Smooth muscle cell of the brain vasculature (primary cell): ENCODE measurements around the gene CFAP97D2.
A peak's percentile ranks its signal among the peaks of the same experiment; 100 is the strongest.
"Not testable (repeated sequence)": the region's sequence is repeated elsewhere in the genome, so short reads cannot be mapped to it uniquely, and the experiment has no call there.

Experiments
- DNase-seq: peaks from one replicate; pipeline ENCODE4 v3.0.0-alpha.2; 2012; ENCODE audit warnings: low read depth, low spot score

The CFAP97D2 gene

DNA sequence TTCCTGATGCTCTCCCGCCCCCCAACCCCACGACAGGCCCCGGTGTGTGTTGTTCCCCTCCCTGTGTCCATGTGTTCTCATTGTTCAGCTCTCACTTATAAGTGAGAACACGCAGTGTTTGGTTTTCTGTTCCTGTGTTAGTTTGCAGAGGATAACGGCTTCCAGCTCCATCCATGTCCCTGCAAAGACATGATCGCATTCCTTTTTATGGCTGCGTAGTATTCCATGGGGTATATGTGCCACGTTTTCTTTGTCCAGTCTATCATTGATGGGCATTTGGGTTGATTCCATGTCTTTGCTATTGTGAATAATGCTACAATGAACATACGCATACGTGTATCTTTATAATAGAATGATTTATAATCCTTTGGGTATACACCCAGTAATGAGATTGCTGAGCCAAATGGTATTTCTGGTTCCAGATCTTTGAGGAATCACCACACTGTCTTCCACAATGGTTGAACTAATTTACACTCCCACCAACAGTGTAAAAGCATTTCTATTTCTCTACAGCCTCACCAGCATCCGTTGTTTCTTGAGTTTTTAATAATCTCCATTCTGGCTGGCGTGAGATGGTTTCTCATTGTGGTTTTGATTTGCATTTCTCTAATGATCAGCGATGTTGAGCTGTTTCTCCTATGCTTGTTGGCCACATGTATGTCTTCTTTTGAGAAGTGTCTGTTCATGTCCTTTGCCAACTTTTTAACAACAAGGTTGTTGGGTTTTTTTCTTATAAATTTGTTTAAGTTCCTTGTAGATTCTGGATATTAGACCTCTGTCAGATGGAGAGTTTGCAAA, 20.0 kb upstream of the CFAP97D2 start:
- not testable (repeated sequence) for DNase-seq

DNA sequence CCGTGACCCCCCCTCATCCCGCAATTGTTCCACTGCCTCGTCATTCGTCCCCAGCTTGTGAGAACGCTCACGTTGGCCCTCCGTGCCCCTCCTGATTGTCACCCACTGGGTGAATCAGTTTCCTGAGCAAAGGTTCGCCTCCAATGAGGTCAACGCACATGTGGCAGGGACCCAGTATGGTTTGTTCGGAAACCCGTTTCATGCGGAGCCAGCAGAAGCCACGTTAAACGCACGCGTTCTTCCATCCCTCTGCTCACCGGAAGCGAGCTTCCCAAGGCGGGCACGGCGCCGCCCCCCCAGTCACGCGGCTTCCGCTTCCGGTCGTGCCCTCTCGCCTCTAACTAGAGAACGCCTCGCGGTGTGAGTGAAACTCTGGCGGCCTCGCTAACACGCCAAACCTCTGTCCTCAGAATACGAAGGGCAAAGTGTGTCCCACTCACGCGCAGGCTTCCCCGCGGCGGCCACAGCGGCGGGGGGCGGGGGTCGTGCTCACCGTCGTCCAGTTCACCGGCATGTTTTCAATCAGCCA, 18.0 kb upstream of the CFAP97D2 start:
- DNase-seq: no peak

DNA sequence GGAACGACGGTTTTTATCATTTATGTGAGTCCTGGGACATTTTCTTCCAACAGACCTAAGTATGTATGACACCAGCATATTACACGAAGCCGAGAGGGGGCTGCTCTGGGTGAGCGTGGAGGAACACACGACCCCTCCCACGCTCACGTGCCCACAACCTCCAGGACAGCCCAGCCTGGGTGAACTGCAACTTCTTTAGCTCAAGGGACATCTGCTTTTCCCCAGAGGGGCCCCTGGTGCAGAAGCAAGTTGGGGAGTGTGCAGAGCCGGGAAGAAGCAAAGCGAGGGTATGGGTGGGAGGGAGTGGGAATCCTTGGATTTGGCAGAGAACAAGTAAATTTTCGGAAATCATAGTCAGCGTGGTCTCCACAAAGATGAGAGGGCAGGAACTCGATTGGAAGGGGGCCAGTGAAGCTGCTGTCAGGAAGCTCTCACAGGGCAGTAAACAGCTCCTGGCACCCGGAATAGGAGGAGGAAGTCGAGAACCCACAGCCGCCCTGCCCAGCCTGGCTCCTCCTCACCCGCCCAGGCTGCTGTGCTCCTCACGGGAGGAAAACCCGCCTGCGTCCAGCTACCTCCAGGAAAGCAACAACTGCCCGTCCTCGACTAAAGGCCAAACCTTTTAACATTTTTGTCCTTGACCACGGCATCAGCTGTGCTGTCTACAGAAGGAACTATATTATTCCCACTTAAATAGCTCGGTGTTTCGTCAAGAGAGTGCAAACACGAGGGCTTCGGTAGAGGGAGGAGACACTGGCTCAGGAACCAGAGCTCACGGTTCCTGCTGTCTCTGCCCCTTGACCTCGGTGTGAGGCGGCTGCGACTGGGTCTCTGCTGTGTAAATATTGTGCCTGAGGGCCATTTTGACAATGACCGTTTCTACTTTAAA, 17.2 kb upstream of the CFAP97D2 start:
- DNase-seq: peak; percentile 4

DNA sequence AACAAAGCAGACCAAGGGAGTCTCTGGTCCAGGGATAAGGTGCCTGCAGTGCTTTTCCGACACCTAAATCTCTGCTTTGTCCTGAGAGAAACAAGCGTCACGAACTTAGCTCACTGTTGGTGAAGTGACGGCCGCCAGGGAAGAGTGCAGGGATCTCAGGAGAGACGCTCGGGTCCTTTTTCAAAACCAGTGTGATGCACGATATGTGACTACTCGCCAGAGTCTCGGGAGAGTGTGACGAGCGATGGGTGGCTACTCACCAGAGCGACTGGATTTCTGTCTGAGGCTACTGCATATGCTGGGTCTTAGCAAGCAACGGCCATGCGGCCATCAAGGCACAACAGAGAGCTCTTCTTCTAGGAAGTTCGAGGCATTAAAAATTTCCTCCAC, 16.5 kb upstream of the CFAP97D2 start:
- DNase-seq: no peak

DNA sequence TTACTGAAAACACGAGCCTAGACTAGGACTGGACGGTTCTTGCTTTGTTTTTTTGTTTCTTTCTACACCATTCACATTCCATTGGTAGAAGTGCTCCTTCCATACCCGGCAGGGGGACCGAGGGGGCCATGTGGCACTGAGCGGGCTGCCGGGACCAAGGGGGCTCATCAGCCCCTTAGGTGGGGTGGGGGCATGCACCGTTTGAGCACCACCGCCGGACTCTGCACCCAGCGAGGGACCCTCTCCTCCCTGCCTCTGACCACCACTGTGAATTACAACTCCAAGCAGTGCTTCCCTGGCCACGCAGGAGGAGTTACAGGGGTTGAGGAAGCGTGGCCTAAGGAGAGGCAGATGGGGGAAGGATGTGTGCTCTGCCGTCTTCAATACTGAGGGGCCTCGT, 15.0 kb upstream of the CFAP97D2 start:
- no peak for DNase-seq

DNA sequence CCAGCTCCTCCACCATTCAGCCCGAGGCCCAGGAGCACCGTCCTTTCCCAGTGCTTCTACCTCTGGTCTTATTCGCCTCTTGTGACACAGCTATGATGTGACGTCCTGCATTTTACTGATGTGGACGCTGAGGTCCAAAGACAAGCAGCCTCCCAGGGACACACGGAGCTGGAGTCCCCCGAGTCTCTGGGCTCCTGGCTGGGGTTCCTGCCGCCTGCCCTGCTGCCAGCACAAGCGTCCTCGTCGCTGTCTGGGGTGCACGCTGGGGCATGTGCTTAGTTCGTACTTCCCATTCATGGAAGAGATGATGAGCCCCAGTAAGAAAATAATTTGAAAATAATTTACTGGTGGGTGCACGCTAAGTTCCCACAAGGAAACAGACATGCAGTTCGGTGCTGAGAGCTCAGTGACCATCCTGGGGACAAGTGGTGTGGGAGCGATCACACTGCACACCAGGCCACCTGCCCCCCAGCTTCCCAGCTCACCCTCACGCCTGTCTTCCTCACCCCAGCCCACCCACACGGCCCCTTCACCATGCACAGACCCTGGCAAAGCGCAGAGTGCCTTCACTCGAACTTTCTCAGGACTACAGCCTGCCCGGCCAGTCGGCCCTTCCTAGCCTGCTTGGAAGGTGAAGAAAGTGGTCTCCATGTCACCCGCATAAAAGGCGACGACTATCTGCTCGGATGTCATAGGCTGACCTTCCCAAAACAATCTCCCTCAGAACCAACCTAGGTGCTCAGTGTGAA, 14.2 kb upstream of the CFAP97D2 start:
- DNase-seq: no peak

DNA sequence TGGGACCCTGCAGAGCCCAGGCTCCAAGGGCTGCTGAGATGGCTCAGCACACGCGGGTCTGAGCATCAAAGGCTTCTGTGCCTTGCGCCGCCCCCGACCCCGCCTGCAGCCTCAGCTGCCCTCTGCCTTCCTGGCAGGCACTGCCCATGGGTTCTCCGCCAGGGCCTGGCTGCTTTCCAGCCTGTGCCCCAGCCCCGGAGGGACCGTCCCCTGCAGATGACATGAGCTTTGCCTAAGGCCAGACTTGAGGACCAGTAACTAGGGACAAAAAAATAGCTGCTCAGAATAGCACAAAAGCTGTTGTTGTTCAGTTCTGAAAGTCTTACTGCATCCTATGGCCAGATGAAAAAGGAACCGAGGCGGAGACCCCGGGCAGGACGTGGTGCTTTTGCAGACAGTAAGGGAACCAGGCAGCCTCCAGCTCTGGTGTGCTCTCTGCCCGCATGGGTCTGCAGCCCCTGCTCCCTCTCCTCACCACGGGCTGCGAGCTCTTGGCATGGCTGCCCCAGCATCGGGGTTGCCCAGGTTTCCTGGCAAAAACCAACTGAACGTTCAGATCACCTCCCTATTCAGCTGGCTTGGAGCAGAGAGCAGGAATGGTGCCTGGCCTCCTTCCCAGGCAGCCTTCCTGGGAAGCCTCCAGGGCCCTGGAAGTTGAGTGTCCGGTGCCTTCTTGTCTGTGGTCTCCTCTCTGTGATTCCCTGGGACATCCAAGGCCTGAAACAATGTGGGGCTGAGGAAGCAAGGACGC, 12.5 kb upstream of the CFAP97D2 start:
- no peak for DNase-seq

DNA sequence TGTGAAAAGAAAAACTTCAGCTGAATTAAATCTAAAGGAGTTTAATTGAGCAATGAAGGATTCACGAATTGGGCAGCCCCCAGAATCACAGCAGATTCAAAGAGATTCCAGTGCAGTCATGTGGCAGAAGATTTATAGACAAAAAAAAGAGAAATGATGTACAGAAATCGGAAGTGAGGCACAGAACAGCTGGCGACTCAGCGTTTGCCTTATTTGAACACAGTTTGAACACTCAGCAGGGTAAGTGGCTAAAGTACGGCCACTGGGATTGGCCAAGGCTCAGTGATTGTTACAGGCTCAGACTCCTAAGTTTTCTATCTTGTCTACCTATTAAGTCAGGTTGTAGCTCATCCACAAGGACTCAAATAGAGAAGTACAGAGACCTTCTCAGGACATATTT, 11.6 kb upstream of the CFAP97D2 start:
- no peak for DNase-seq

DNA sequence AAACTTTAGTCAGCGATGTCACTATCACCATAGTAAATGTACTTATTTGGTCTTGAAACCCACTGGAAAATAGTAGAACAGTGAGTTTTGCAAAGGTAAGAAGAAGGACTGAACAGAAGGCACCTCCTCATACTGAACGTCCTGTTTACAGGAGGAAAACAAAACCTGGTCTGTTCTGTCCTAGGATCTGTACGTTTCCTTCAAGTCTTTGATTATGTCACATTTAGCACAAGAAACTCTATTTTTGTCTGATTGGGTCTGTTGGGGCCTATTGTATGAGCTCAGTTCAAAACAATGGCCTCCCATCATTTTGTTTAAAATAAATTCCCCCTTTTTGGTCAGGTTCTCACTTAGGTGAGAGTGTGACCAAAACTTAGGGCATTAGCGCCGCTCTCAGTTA, 11.2 kb upstream of the CFAP97D2 start:
- no peak for DNase-seq

DNA sequence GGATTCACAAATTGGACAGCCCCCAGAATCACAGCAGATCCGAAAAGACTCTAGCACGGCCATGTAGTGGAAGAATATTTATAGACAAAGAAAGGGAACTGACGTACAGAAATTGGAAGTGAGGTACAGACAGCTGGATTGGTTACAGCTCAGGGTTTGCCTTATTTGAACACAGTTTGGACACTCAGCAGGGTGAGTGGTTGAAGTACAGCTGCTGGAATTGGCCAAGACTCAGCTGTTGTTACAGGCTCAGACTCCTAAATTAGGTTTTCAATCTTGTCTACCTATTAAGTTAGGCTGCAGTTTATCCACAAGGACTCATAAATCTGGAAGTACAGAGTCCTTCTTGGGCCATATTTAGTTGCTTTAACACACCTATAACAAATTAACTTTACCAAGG, 5.8 kb upstream of the CFAP97D2 start:
- DNase-seq: no peak

DNA sequence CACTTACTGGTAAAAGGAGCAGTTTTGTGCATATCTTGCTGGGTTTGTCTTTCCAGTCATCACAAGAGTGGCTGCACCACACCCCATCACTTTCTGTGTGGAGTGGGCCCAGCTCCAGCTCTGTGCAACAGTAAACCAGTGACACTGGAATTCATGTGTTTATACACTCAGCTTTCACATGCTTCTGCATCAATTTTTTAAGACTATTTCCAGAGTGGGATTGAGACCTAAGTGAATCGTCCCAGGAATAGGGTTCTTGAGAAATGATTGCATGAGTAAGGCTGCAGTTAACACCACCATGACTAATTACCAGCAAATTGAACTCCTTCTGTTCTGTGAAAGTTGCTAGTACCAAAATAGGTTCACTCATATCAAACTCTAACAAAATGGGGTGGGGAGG, 5.3 kb upstream of the CFAP97D2 start:
- DNase-seq: no peak

DNA sequence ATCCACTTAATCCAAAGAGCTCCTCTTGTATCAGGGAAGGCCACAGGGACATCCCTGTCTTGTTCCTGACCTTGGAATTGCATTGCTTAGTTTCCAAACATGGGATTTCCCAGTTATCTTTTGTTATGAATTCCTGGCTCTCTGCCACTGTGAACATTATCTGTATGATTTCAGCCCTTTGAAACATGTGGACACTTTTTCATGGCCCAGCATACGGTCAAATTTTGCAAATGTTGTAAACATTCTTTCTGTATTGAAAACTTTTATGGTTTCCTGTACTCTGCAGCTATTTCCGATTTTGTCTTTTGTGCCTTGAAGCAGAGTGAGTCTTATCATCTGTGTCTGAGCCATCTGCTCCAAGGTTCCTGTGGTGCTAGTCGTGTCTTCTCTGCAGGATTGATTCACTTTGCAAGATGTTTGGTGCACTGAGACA, 4.5 kb upstream of the CFAP97D2 start:
- no peak for DNase-seq

DNA sequence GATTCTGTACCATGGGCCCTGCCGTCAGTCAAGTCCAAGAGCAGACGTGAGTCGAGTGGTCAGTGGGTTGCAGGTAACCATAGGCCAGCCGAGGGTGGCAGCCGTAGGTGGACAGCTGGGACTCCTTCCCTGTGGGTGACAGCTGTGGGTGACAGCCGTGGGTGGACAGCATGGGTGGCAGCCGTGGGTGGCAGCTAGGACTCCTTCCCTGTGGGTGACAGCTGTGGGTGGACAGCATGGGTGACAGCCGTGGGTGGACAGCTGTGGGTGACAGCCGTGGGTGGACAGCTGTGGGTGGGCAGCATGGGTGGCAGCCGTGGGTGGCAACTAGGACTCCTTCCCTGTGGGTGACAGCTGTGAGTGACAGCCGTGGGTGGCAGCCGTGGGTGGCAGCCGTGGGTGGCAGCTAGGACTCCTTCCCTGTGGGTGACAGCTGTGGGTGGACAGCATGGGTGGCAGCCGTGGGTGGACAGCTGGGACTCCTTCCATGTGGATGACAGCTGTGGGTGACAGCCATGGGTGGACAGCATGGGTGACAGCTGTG, 2.6 kb upstream of the CFAP97D2 start:
- DNase-seq: not testable (repeated sequence)

DNA sequence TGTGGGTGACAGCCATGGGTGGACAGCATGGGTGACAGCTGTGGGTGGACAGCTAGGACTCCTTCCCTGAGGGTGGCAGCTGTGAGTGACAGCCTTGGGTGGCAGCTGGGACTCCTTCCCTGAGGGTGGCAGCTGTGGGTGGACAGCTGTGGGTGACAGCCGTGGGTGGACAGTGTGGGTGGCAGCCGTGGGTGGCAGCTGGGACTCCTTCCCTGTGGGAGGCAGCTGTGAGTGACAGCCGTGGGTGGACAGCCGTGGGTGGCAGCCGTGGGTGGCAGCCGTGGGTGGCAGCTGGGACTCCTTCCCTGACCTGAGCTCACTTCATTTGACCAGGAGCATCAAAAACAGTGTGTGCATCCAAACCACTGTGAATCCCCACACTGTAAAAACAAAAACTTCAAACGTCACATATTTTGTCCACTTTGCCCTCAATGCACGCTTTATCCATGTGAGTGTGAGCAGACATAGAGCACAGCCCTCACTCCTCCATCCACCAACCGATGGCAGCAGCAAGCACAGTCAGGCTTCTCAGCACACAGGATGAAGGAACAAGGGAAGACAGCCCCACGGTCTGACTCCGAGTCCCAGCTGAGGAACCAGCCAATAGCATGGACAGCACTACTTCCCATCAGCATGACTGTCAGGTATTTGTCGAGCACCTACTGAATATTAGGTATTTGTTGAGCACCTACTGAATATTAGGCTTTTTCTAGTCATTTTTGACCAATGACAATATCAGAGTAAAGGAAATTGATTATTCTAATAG, 1.6 kb upstream of the CFAP97D2 start:
- DNase-seq: no peak

DNA sequence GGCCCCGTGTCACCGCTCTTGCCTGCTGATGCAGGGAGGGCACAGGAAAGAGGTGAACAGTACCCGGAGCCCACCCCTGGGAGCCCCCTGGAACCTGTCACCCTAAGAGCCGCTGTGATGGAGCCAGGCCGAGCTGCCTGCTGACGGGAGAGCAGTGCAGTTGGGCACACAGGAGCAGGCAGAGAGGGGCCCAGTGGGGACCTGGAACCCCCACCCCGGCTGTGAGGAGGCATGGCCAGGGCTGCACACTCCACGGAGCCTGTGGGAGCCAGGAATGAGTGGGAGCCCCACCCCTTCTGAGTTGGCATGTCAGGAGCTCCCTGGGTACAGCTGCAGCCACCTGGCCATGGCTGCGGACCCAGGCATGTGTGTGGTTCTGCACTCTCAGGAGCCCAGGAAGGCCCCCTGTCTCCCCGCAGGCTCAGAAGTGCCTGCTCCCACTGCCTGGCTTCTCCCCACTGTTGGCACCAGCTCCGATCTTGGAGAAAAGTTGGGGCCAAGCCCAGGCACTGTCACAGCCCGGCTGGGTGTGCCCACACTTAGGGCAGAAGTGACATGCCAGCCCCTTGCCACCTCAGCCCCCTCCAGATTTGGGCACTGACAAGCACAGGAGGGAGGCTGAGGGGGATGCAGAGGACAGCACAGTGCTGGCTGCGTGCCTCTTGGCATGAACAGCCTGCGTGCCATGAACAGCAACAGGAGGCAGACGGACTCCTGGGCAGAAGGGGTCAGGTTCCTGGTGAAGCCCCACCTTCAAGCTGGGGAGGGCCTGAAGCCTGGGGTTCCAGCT, 6.3 kb downstream of the CFAP97D2 start:
- no peak for DNase-seq

DNA sequence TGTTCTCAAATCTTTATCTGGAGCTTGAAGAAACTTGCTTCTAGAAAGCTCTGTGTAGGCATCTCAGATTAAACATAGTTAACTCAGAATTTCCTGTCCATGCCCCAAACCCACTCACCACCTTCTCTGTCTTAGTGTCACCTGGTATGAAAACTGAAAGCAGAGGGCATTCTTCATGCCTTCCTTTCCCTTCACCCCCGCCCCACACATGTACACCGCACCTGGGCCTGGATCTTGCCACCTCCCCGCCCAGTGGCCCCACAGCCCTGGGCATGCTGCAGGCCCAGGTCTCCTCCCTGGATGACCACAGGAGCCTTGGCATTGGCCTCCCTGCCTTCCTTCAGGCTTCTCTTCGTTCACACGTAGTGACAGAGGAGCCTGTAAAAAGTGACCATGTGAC, 15.8 kb downstream of the CFAP97D2 start:
- DNase-seq: no peak

DNA sequence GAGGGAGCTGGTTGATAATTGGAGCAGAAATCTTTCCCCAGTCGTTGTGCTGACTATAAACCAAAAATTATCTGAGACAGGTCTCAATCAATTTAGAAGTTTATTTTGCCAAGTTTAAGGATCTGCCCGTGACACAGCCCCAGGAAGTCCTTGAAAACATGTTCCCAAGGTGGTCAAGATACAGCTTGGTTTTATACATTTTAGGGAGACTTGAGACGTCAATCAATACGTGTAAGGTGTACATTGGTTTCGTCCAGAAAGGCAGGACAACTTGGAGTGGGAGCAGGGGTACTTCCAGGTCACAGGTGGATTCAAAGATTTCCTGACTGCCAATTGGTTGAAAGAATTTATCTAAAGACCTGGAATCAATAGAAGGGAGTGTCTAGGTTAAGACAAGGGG, 17.6 kb downstream of the CFAP97D2 start:
- no peak for DNase-seq

DNA sequence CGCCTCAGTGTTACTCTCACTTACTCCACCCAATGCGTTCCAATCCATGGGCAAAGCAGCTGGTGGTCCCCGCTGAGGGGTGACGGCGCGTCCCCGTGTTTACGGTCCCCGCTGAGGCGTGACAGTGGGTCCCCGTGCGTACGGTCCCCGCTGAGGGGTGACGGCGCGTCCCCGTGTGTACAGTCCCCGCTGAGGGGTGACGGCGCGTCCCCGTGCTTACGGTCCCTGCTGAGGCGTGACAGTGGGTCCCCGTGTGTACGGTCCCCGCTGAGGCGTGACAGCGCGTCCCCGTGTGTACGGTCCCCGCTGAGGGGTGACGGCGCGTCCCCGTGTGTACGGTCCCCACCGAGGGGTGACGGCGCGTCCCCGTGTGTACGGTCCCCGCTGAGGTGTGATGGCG, 19.5 kb downstream of the CFAP97D2 start:
- no peak for DNase-seq

DNA sequence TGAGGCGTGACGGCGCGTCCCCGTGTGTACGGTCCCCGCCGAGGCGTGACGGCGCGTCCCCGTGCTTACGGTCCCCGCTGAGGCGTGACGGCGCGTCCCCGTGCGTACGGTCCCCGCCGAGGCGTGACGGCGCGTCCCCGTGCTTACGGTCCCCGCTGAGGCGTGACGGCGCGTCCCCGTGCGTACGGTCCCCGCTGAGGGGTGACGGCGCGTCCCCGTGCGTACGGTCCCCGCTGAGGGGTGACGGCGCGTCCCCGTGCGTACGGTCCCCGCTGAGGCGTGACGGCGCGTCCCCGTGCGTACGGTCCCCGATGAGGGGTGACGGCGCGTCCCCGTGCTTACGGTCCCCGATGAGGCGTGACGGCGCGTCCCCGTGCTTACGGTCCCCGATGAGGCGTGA, 20.5 kb downstream of the CFAP97D2 start:
- DNase-seq: not testable (repeated sequence)
